COLO668 (cell line): ENCODE measurements around the gene MYO1G.
"Not testable (repeated sequence)": the region's sequence is repeated elsewhere in the genome, so short reads cannot be mapped to it uniquely, and the experiment has no call there.

Experiments used
- DNase-seq: peaks from one replicate; lab custom pipeline; 2025; ENCODE audit not compliant: unreplicated experiment; lab: John Stamatoyannopoulos, UW

The MYO1G gene

GRCh38 chr7:44978511-44979366, at the start of gene MYO1G:
Gene MYO1G, minus strand, starts transcription at chr7:44979015. Its CDS starts 54 bp downstream, at chr7:44978961.
- no peak for DNase-seq

- DNase-seq: no peak
Measured at GRCh38 chr7:45028138-45028919, 49.5 kb upstream of the MYO1G start.

- no peak for DNase-seq
Measured at GRCh38 chr7:45027774-45028114, 48.9 kb upstream of the MYO1G start.

GRCh38 chr7:45026984-45027773, 48.4 kb upstream of the MYO1G start:
- no peak for DNase-seq

GRCh38 chr7:45026013-45026412, 47.2 kb upstream of the MYO1G start:
- DNase-seq: no peak

GRCh38 chr7:45025473-45025872, 46.7 kb upstream of the MYO1G start:
- not testable (repeated sequence) for DNase-seq

GRCh38 chr7:45024126-45024744, 45.4 kb upstream of the MYO1G start:
- no peak for DNase-seq

GRCh38 chr7:45021604-45022296, 42.9 kb upstream of the MYO1G start:
- no peak for DNase-seq

- DNase-seq: no peak
Measured at GRCh38 chr7:45020915-45021314, 42.1 kb upstream of the MYO1G start.

GRCh38 chr7:45017253-45017652, 38.4 kb upstream of the MYO1G start:
- DNase-seq: no peak

- DNase-seq: no peak
Measured at GRCh38 chr7:45015313-45015712, 36.5 kb upstream of the MYO1G start.

GRCh38 chr7:45013465-45013967, 34.7 kb upstream of the MYO1G start:
- no peak for DNase-seq

GRCh38 chr7:45007571-45008328, 28.9 kb upstream of the MYO1G start:
- DNase-seq: no peak

- DNase-seq: no peak
Measured at GRCh38 chr7:45007106-45007505, 28.3 kb upstream of the MYO1G start.

GRCh38 chr7:45003789-45004188, 25.0 kb upstream of the MYO1G start:
- DNase-seq: no peak

- DNase-seq: no peak
Measured at GRCh38 chr7:45001826-45002225, 23.0 kb upstream of the MYO1G start.

- DNase-seq: peak; percentile 82
Measured at GRCh38 chr7:45001138-45001694, 22.4 kb upstream of the MYO1G start.

- peak; percentile 69 for DNase-seq
Measured at GRCh38 chr7:45000093-45001032, 21.5 kb upstream of the MYO1G start, which contains the start of gene CCM2. Gene CCM2, plus strand, starts transcription at chr7:45000201. Its CDS starts 133 bp downstream, at chr7:45000334.
